GM18519 (cell line): Measurements from ENCODE around the gene LDLR.

ENCODE experiments used
- ATAC-seq: cut with Tn5 transposase; IDR thresholded peaks from one replicate; pipeline ENCODE4 v1.9.1; 2021; ENCODE audit warnings: mild to moderate bottlenecking, moderate library complexity; ENCODE audit not compliant: unreplicated experiment, low FRiP score

LDLR gene

GRCh38 chr19:11089254-11090013 lies at the start of gene LDLR:
LDLR (plus strand) TSS chr19:11089463; CDS start chr19:11089549, 86 bp downstream.
- no peak for ATAC-seq

GRCh38 chr19:11041194-11041593 lies 48.1 kb upstream of the LDLR start:
- no peak for ATAC-seq

- no peak for ATAC-seq
These were observed 47.2 kb upstream of the LDLR start for GRCh38 chr19:11041966-11042627.

- no peak for ATAC-seq
These were observed 44.8 kb upstream of the LDLR start for GRCh38 chr19:11044431-11044830.

GRCh38 chr19:11045536-11045935 lies 43.7 kb upstream of the LDLR start:
- ATAC-seq: no peak

- ATAC-seq: no peak
These were observed 42.5 kb upstream of the LDLR start for GRCh38 chr19:11046605-11047354.

- no peak for ATAC-seq
These were observed 41.4 kb upstream of the LDLR start for GRCh38 chr19:11047866-11048265.

GRCh38 chr19:11050323-11051114 lies 38.7 kb upstream of the LDLR start:
- no peak for ATAC-seq

GRCh38 chr19:11053817-11054195 lies 35.5 kb upstream of the LDLR start:
- ATAC-seq: no peak

- ATAC-seq: no peak
These were observed 35.1 kb upstream of the LDLR start for GRCh38 chr19:11054200-11054599.

GRCh38 chr19:11054628-11055027 lies 34.6 kb upstream of the LDLR start:
- ATAC-seq: no peak

GRCh38 chr19:11058246-11059030 lies 30.8 kb upstream of the LDLR start:
- no peak for ATAC-seq

- no peak for ATAC-seq
These were observed 29.5 kb upstream of the LDLR start for GRCh38 chr19:11059511-11060358.

GRCh38 chr19:11061952-11062351 lies 27.3 kb upstream of the LDLR start:
- ATAC-seq: no peak

GRCh38 chr19:11063434-11063833 lies 25.8 kb upstream of the LDLR start:
- no peak for ATAC-seq

GRCh38 chr19:11064831-11065303 lies 24.4 kb upstream of the LDLR start:
- no peak for ATAC-seq

GRCh38 chr19:11066326-11066725 lies 22.9 kb upstream of the LDLR start:
- ATAC-seq: no peak

GRCh38 chr19:11067356-11068113 lies 21.7 kb upstream of the LDLR start:
- no peak for ATAC-seq
